ENCODE data around the gene NTPCR. TPM values are rescaled to one million over a fixed set of nuclear protein-coding genes. Genes with fewer than 3 reads are reported as not detected.
"Not testable (repeated sequence)": the region's sequence is repeated elsewhere in the genome, so short reads cannot be mapped to it uniquely, and the experiment has no call there.

NTPCR gene
- total and polyA plus RNA-seq, 4 donors: 30.8 to 51.6 (median 39.4) TPM

DNA sequence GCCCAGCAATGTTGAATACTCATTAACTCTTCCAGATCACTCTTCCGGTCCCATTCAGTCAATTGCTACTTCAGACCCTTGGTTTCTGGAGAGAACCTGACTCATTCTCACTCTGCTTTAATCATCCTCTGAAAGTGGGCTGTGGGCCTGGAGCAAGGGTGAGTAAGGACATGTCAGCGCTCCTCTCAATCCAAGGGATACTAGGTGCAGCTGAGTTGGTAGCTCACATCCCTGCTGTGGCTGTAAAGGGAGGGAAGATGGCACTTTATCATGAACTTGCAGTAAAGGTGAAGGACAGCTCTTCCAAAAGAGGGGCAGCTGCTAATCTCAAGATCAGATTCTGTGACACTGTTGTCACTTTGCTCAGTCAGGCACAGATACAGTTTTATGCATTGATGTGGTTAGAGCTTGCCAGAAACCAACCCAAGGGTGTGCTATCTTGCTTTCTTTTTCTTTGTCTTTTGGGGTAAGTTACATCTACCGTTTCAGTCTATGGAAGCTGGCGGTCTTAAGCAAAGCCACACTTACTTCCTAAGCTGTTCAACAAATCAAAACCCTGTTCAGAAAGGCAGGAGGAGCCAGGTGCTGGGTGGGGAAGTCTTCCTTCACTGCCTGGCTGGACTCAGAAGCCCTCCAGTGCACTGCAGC, 26.5 kb upstream of the NTPCR start:
- Histone ChIP-seq H3K4me1 (ENCODE audit: control insufficient read depth in 5 of 5, insufficient read depth in 5 of 5, low read length in 5 of 5) (peaks cover 0 to 5% (median 0%) of the 10 kb centered on the region in 5 donors), H3K9me3 (ENCODE audit: control insufficient read depth in 4 of 4, insufficient read depth in 3 of 4, low read length in 3 of 4) (no peaks in the 10 kb centered on the region), H3K36me3 (ENCODE audit: control insufficient read depth in 4 of 4, insufficient read depth in 4 of 4, low read length in 4 of 4) (no peaks in the 10 kb centered on the region), H3K27me3 (ENCODE audit: control insufficient read depth in 3 of 3, insufficient read depth in 3 of 3, low read length in 2 of 3) (no peaks in the 10 kb centered on the region), H3K27ac (ENCODE audit: low read depth in 1 of 2, low read length in 1 of 2) (no peak overlapping the region), H3K4me3 (no peak overlapping the region), H3K9ac (ENCODE audit: insufficient read depth in 1 of 2, low read length in 2 of 2) (no peak overlapping the region)
- WGBS, 2 donors: 82 to 91% methylated on average over 4 of the region's 4 CpGs
- ATAC-seq (ENCODE audit: insufficient read depth, low FRiP score) (no peak), DNase-seq (no peak)
- TF ChIP-seq, protein P1, sequence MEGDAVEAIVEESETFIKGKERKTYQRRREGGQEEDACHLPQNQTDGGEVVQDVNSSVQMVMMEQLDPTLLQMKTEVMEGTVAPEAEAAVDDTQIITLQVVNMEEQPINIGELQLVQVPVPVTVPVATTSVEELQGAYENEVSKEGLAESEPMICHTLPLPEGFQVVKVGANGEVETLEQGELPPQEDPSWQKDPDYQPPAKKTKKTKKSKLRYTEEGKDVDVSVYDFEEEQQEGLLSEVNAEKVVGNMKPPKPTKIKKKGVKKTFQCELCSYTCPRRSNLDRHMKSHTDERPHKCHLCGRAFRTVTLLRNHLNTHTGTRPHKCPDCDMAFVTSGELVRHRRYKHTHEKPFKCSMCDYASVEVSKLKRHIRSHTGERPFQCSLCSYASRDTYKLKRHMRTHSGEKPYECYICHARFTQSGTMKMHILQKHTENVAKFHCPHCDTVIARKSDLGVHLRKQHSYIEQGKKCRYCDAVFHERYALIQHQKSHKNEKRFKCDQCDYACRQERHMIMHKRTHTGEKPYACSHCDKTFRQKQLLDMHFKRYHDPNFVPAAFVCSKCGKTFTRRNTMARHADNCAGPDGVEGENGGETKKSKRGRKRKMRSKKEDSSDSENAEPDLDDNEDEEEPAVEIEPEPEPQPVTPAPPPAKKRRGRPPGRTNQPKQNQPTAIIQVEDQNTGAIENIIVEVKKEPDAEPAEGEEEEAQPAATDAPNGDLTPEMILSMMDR (IDR thresholded peaks at IDR 0.05; ENCODE audit: control extremely low read depth, extremely low read depth): no peak

DNA sequence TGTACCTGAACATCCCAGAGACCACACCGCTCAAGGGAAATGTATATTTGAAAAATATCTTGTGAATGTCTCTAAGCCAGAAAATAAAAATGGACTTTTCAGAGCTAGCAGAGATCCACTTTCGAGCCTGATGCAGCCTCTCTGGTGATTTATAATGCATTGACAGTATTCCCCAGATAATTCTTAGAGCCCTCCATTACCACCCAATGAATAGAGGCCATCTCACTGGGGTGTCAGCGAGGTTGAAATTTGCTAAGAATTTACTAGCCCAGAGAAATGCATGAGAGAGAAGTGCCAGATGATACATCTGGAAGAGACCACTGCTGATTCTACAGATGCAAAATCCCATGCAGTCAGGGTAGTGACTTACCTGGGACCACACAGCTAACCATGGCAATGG, 25.5 kb upstream of the NTPCR start:
- Histone ChIP-seq H3K9me3 (ENCODE audit: control insufficient read depth in 4 of 4, insufficient read depth in 3 of 4, low read length in 3 of 4) (no peaks in the 10 kb centered on the region), H3K4me1 (ENCODE audit: control insufficient read depth in 5 of 5, insufficient read depth in 5 of 5, low read length in 5 of 5) (peaks cover 0 to 5% (median 0%) of the 10 kb centered on the region in 5 donors), H3K27me3 (ENCODE audit: control insufficient read depth in 3 of 3, insufficient read depth in 3 of 3, low read length in 2 of 3) (no peaks in the 10 kb centered on the region), H3K36me3 (ENCODE audit: control insufficient read depth in 4 of 4, insufficient read depth in 4 of 4, low read length in 4 of 4) (no peaks in the 10 kb centered on the region), H3K27ac (ENCODE audit: low read depth in 1 of 2, low read length in 1 of 2) (no peak overlapping the region), H3K9ac (ENCODE audit: insufficient read depth in 1 of 2, low read length in 2 of 2) (no peak overlapping the region), H3K4me3 (no peak overlapping the region)
- DNase-seq (no peak), ATAC-seq (ENCODE audit: insufficient read depth, low FRiP score) (no peak)
- 94 to 97% methylated on average over 3 of the region's 3 CpGs for WGBS, 2 donors
- TF ChIP-seq, protein P1 (IDR thresholded peaks at IDR 0.05; ENCODE audit: control extremely low read depth, extremely low read depth): no peak

DNA sequence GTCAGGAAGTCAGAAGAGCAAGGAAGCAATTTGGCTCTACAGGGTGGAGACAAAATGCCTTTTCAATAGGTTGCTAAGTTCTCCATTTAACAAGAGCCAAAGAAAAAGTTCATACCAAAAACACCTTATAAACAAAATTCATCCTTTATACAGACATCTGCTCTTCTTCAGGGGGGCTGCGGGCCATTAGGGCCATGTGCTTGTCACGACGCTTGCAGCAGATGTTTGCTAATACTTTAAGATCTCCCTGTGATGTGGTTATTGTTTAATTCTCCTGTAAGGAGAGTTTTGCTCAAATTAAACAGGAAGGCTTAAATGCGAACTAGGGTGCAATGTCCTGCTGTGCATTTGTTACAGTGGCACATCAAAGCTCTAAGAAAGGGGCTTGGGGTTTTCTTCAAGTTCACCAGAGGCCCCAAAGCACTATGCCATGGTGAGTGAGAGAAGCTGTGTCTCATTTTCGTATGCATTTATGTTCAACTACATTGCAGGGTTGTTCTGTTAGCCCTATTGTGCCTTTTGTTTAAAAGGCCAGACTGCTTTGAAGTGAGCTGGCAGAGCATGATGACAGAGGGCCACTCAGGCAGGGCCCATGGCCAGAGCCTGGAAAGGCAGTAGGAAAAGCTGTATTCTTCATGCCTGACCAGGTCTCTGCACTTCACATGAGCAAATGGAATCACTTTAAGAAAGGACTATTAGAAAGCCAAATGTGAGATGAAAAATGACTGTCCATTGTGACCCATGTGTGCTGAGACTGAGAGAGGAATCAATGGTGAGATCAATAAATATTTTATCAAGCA, 24.8 kb upstream of the NTPCR start:
- H3K9ac ChIP-seq (ENCODE audit: insufficient read depth in 1 of 2, low read length in 2 of 2): no peak overlapping the region
- TF ChIP-seq, protein P1 (IDR thresholded peaks at IDR 0.05; ENCODE audit: control extremely low read depth, extremely low read depth): no peak
- DNase-seq: peak in 1 of 3 donors; percentile 12

DNA sequence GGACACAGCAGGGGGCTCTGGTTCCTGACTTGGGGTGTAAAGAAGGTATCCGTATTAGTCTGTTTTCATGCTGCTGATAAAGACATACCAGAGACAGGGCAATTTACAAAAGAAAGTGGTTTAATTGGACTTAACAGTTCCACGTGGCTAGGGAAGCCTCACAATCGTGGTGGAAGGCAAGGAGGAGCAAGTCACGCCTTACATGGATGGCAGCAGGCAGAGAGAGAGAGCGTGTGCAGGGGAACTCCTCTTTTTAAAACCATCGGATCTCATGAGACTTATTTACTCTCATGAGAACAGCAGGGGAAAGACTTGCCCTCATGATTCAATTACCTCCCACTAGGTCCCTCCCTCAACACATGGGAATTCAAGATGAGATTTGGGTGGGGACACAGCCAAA, 23.2 kb upstream of the NTPCR start:
- H3K9ac ChIP-seq (ENCODE audit: insufficient read depth in 1 of 2, low read length in 2 of 2); ATAC-seq (ENCODE audit: insufficient read depth, low FRiP score); H3K4me3 ChIP-seq; DNase-seq; H3K36me3 ChIP-seq (ENCODE audit: control insufficient read depth in 4 of 4, insufficient read depth in 4 of 4, low read length in 4 of 4); H3K9me3 ChIP-seq (ENCODE audit: control insufficient read depth in 4 of 4, insufficient read depth in 3 of 4, low read length in 3 of 4); H3K27ac ChIP-seq (ENCODE audit: low read depth in 1 of 2, low read length in 1 of 2); H3K27me3 ChIP-seq (ENCODE audit: control insufficient read depth in 3 of 3, insufficient read depth in 3 of 3, low read length in 2 of 3); H3K4me1 ChIP-seq (ENCODE audit: control insufficient read depth in 5 of 5, insufficient read depth in 5 of 5, low read length in 5 of 5): not testable (repeated sequence)
- 88 to 93% methylated on average over 6 of the region's 6 CpGs for WGBS, 2 donors

More for the DNA sequence above, 24.8 kb upstream of the NTPCR start:
- H3K4me1 ChIP-seq (ENCODE audit: control insufficient read depth in 5 of 5, insufficient read depth in 5 of 5, low read length in 5 of 5): peaks cover 0 to 5% (median 0%) of the 10 kb centered on the region in 5 donors
- ATAC-seq (ENCODE audit: insufficient read depth, low FRiP score): no peak
- H3K36me3 ChIP-seq (ENCODE audit: control insufficient read depth in 4 of 4, insufficient read depth in 4 of 4, low read length in 4 of 4): no peaks in the 10 kb centered on the region
- H3K27ac ChIP-seq (ENCODE audit: low read depth in 1 of 2, low read length in 1 of 2): no peak overlapping the region
- H3K27me3 ChIP-seq (ENCODE audit: control insufficient read depth in 3 of 3, insufficient read depth in 3 of 3, low read length in 2 of 3): no peaks in the 10 kb centered on the region
- no peak overlapping the region for H3K4me3 ChIP-seq
- H3K9me3 ChIP-seq (ENCODE audit: control insufficient read depth in 4 of 4, insufficient read depth in 3 of 4, low read length in 3 of 4): no peaks in the 10 kb centered on the region
- 74 to 91% methylated on average over 5 of the region's 5 CpGs for WGBS, 2 donors

All from lung (tissue), 12 donors.